Right lobe of liver (tissue), 6 donors: ENCODE measurements around the gene DPAGT1. TPM values are rescaled to one million over a fixed set of nuclear protein-coding genes. Genes with fewer than 3 reads are reported as not detected.

Source experiments
- ATAC-seq, 4 donors: fragments of 200-7000 bp; cut with Tn5 transposase; one replicate each; pipeline ENCODE4 v1.9.1; 2020; ENCODE audit warnings: mild to moderate bottlenecking in 4 of 4, moderate library complexity in 4 of 4
- DNase-seq, 3 donors: peaks; one replicate each; pipeline ENCODE4 v3.0.0-alpha.2; 2020
- H3K27ac ChIP-seq, 3 donors: fragments of 200-600 bp; one replicate each; pipeline ENCODE4 v1.8.0; 2022
- H3K27me3 ChIP-seq, 2 donors: fragments of 200-600 bp; one replicate each; pipeline ENCODE4 v1.8.0; 2022
- H3K36me3 ChIP-seq, 4 donors: fragments of 200-600 bp; sonication (generic) in 1 of 4; one replicate each; pipeline versions ENCODE4 v1.5.1 to v1.8.0; 2017 to 2022; ENCODE audit warnings: control low read depth in 1 of 4
- H3K4me1 ChIP-seq, 4 donors: fragments of 200-600 bp; sonication (generic) in 1 of 4; one replicate each; pipeline versions ENCODE4 v1.5.1 to v1.8.0; 2017 to 2022; ENCODE audit warnings: control low read depth in 1 of 4
- H3K4me3 ChIP-seq, 3 donors: fragments of 200-600 bp; one replicate each; pipeline ENCODE4 v1.8.0; 2022
- H3K9me3 ChIP-seq, 4 donors: fragments of 200-600 bp; sonication (generic) in 1 of 4; one replicate each; pipeline versions ENCODE4 v1.5.1 to v1.8.0; 2017 to 2022; ENCODE audit warnings: control low read depth in 1 of 4
- POLR2A ChIP-seq: fragments of 450-650 bp; IDR thresholded peaks from one replicate; pipeline ENCODE4 v1.6.1; 2017; ENCODE audit warnings: antibody characterized with exemption, mild to moderate bottlenecking
- WGBS: methylation state at CpG from one replicate; pipeline ENCODE4 v1.1.6; 2018; ENCODE audit warnings: low coverage, low lambda C conversion rate; ENCODE audit not compliant: insufficient coverage; ENCODE audit errors: missing lambda C conversion rate; 5-methylcytosine and 5-hydroxymethylcytosine counted together
- intact Hi-C, 2 donors: fragments of 100-400 bp; cut with DNase I; formaldehyde crosslinking; loops; one replicate each; pipeline versions ENCODE4 v1.11.2 to v1.14.1; 2022
- total RNA-seq, 6 experiments: library from RNA; depleted of rRNA in 2 of 6; stranded (reverse); fragments of >200 nt in 2 of 6; fragmentation: NEBNext Ultra II Directional in 3 of 6; extraction: Animal tissue kit (Norgen Biotek cat#: 25700) in 3 of 6; gene quantifications; one replicate each; pipeline versions ENCODE4 v1.1.0 to v1.2.4, GENCODE V29; 2016 to 2023
- TF ChIP-seq, protein P1 (sequence below), 4 donors: fragments of 200-600 bp in 3 of 4; fragments of 450-650 bp in 1 of 4; IDR thresholded peaks; one replicate each; pipeline versions ENCODE4 v1.5.1 to v1.8.0; 2016 to 2022; ENCODE audit warnings: antibody characterized with exemption in 4 of 4, mild to moderate bottlenecking in 2 of 4
- donor health status: DM: no; HTN: yes; CAD: no.
- donor health status: DM: no; HTN: no; CAD: no.
- donor health status: DM: no; HTN: no; CAD: no.
- donor health status: DM: no; HTN: yes; CAD: no.
- donor health status: DM: no; HTN: yes; CAD: no.

Gene DPAGT1
- total RNA-seq, 6 experiments from 2014 or later: 29.8 to 55.5 (median 41.6) TPM

DNA sequence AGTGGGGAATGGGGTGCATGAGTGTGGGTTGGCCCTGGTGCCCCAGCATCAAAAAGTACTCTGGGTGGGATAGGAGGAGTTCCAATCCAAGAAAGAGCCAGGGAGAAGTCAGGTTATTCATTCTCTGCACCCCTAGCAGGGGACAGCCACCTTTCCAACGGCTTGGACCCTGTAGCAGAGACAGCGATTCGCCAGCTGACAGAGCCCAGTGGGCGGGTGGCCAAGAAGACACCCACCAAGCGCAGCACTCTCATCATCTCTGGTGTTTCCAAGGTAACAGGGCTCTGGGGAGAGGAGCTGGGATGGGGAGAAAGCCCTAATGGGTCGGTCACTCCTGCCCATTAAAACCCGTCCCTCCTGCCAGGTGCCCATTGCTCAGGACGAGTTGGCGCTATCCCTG, 12.1 kb upstream of the DPAGT1 start:
- peaks cover 0 to 11% (median 1%) of the 10 kb centered on the region in 4 donors for H3K4me1 ChIP-seq
- no peak for DNase-seq
- H3K4me3 ChIP-seq: no peak overlapping the region
- no CpG with 5 or more reads among the region's 9 CpGs for WGBS
- H3K36me3 ChIP-seq: peaks cover 0 to 32% (median 11%) of the 10 kb centered on the region in 4 donors
- ATAC-seq: no peak
- intact Hi-C loops: no loop called here
- no peak overlapping the region for H3K27ac ChIP-seq
- no peaks in the 10 kb centered on the region for H3K9me3 ChIP-seq
- TF ChIP-seq, protein P1, sequence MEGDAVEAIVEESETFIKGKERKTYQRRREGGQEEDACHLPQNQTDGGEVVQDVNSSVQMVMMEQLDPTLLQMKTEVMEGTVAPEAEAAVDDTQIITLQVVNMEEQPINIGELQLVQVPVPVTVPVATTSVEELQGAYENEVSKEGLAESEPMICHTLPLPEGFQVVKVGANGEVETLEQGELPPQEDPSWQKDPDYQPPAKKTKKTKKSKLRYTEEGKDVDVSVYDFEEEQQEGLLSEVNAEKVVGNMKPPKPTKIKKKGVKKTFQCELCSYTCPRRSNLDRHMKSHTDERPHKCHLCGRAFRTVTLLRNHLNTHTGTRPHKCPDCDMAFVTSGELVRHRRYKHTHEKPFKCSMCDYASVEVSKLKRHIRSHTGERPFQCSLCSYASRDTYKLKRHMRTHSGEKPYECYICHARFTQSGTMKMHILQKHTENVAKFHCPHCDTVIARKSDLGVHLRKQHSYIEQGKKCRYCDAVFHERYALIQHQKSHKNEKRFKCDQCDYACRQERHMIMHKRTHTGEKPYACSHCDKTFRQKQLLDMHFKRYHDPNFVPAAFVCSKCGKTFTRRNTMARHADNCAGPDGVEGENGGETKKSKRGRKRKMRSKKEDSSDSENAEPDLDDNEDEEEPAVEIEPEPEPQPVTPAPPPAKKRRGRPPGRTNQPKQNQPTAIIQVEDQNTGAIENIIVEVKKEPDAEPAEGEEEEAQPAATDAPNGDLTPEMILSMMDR (IDR thresholded peaks at IDR 0.05): no peak
- no peak for TF ChIP-seq POLR2A
- H3K27me3 ChIP-seq: no peaks in the 10 kb centered on the region

DNA sequence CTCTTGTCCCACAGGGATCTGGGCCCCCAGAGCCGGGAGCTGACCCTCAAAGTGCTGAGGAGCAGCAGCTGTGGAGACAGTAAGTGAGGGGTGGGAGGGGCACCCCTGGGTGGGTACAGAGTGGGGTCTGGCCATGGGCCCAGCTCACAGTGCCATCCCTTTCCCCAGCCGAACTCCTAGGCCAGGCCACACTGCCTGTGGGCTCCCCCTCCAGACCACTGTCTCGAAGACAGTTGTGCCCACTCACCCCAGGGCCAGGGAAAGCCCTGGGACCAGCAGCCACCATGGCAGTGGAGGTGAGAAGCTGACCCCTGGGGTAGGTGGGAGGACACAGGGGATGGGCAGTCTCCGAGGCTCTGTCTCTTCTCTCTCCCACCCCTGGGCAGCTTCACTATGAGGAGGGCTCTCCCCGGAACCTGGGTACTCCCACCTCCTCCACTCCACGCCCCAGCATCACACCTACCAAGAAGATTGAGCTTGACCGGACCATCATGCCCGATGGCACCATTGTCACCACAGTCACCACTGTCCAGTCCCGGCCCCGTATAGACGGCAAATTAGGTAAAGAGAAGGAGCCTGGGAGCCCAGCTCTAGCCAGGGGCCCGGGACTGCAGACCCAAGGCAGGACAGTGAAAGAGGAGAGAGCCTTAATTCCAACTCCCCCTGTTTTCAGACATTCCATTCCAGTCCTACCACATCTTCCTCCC, 10.8 kb upstream of the DPAGT1 start:
- Histone ChIP-seq H3K4me3 (no peak overlapping the region), H3K36me3 (peaks cover 0 to 32% (median 11%) of the 10 kb centered on the region in 4 donors)
- intact Hi-C loops: no loop called here

DNA sequence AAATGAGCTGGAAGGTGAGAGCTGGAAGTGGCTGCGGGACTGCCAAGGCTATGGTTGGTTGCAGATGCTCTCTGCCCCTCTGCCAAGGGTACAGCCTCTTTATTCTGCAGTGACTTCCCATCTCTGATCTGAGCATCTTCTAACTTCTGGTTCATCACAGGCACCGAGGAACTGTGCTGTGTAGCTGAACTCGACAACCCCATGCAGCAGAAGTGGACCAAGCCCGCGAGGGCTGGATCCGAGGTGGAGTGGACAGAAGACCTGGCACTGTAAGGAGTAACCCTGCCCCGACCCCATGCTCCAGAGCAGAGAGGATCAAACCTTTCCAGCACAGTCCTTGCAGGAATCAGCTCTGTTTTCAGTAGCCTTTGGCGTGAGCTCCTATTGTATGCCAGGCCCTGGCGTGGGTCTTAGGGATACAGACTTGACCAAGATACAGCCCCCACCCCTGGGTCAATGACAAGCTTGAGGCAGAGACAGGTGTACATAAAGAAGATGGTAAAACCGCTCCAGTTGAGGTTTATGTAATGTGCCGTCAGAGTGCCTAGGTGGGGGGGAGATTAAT, 9.8 kb upstream of the DPAGT1 start:
- no peak overlapping the region for H3K4me3 ChIP-seq
- H3K27ac ChIP-seq: no peak overlapping the region
- peaks cover 0 to 32% (median 11%) of the 10 kb centered on the region in 4 donors for H3K36me3 ChIP-seq
- no peaks in the 10 kb centered on the region for H3K27me3 ChIP-seq
- no peak for DNase-seq
- no peaks in the 10 kb centered on the region for H3K9me3 ChIP-seq
- WGBS: 94% methylated on average over 5 of the region's 11 CpGs
- TF ChIP-seq, protein P1 (IDR thresholded peaks at IDR 0.05): no peak
- no peak for TF ChIP-seq POLR2A
- no peak for ATAC-seq
- intact Hi-C loops: no loop called here
- H3K4me1 ChIP-seq: peaks cover 0 to 26% (median 4%) of the 10 kb centered on the region in 4 donors

More for the DNA sequence above, 10.8 kb upstream of the DPAGT1 start:
- Histone ChIP-seq H3K4me1 (peaks cover 0 to 20% (median 4%) of the 10 kb centered on the region in 4 donors), H3K27ac (no peak overlapping the region), H3K27me3 (no peaks in the 10 kb centered on the region), H3K9me3 (no peaks in the 10 kb centered on the region)
- ATAC-seq (no peak), DNase-seq (no peak)
- WGBS: 91% methylated on average over 6 of the region's 12 CpGs
- no peak for TF ChIP-seq POLR2A
- TF ChIP-seq, protein P1 (IDR thresholded peaks at IDR 0.05): no peak

DNA sequence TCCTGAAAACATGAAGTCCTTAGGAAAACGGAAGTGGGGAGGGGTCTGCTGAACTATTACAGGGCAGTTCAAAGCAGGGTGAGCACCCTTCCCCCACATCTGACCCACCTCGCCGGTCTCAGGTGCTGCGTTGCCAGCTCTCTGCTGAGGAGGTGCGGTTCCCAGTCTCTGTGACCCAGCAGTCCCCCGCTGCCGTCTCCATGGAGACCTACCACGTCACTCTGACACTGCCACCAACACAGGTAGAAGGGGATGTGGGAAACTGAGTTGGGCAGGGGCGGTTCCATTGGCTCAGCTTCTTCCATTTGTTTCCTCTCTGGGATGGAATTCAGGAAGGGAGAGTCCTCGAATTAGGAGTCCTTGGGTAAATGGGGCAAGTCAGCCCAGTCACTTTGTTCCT, 8.8 kb upstream of the DPAGT1 start:
- no peaks in the 10 kb centered on the region for H3K27me3 ChIP-seq
- DNase-seq (no peak), ATAC-seq (no peak)
- H3K4me1 ChIP-seq: peaks cover 0 to 28% (median 4%) of the 10 kb centered on the region in 4 donors
- 92% methylated on average over 3 of the region's 10 CpGs for WGBS
- no peak overlapping the region for H3K27ac ChIP-seq
- TF ChIP-seq POLR2A: no peak
- TF ChIP-seq, protein P1 (IDR thresholded peaks at IDR 0.05): no peak
- H3K9me3 ChIP-seq: no peaks in the 10 kb centered on the region
- peaks cover 0 to 31% (median 11%) of the 10 kb centered on the region in 4 donors for H3K36me3 ChIP-seq
- H3K4me3 ChIP-seq: no peak overlapping the region
- intact Hi-C loops: no loop called here
